Gastrocnemius medialis (tissue), 4 donors: ENCODE data around the gene PLAAT2.

Source experiments
- POLR2A ChIP-seq, 2 donors: fragments of 450-650 bp; IDR thresholded peaks; one replicate each; pipeline ENCODE4 v1.6.1; 2017; ENCODE audit warnings: antibody characterized with exemption in 2 of 2, mild to moderate bottlenecking in 2 of 2, moderate library complexity in 2 of 2
- TF ChIP-seq, protein P1 (sequence below), 5 experiments: fragments of 450-650 bp in 3 of 5; fragments of 200-600 bp in 2 of 5; sonication (generic) in 2 of 5; IDR thresholded peaks in 4 of 5; conservative IDR thresholded peaks in 1 of 5; 1 replicate in 4 of 5; 2 replicates in 1 of 5; pipeline ENCODE4 v1.5.1; 2016 to 2019; ENCODE audit warnings: antibody characterized with exemption in 5 of 5, mild to moderate bottlenecking in 3 of 5, moderate library complexity in 3 of 5

DNA sequence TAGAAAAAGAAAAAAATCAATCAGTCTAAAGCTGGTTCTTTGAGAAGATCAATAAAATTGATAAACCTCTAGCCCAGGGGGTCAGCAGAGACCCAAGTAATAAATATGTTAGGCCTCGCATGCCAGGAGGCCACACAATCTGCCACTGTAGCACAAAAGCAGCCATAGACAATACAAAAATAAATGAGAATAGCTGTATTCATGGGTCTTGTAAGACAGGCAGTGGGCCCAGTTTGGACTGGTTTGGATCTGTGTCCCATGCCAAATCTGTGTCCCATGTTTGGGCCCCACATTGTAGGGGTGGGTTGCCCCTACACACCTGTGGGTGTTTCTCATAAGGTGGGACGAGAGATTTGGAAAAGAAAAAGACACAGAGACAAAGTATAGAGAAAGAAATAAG, 33.2 kb downstream of the PLAAT2 start:
- TF ChIP-seq, protein P1, sequence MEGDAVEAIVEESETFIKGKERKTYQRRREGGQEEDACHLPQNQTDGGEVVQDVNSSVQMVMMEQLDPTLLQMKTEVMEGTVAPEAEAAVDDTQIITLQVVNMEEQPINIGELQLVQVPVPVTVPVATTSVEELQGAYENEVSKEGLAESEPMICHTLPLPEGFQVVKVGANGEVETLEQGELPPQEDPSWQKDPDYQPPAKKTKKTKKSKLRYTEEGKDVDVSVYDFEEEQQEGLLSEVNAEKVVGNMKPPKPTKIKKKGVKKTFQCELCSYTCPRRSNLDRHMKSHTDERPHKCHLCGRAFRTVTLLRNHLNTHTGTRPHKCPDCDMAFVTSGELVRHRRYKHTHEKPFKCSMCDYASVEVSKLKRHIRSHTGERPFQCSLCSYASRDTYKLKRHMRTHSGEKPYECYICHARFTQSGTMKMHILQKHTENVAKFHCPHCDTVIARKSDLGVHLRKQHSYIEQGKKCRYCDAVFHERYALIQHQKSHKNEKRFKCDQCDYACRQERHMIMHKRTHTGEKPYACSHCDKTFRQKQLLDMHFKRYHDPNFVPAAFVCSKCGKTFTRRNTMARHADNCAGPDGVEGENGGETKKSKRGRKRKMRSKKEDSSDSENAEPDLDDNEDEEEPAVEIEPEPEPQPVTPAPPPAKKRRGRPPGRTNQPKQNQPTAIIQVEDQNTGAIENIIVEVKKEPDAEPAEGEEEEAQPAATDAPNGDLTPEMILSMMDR (IDR thresholded peaks at IDR 0.05 in 4 of 5, conservative IDR thresholded peaks at IDR 0.05 in 1 of 5), result no peak
- no peak for TF ChIP-seq POLR2A (IDR thresholded peaks at IDR 0.05)
